G401 (cell line): Measurements from ENCODE around the gene KIF26B. TPM values are rescaled to one million over a fixed set of nuclear protein-coding genes. Genes with fewer than 3 reads are reported as not detected.
A peak's percentile ranks its signal among the peaks of the same experiment; 100 is the strongest.
"Not testable (repeated sequence)": the region's sequence is repeated elsewhere in the genome, so short reads cannot be mapped to it uniquely, and the experiment has no call there.

Experiments used
- DNase-seq: peaks from one replicate; pipeline ENCODE4 v3.0.0-alpha.2; 2015; ENCODE audit warnings: low spot score
- in situ Hi-C: cut with HindIII; loops from 2 replicates; pipeline ENCODE4 v1.10.0; 2016; ENCODE audit warnings: low sequenced_read_pairs, mixed read lengths
- total RNA-seq: library from RNA; depleted of rRNA; stranded (reverse); fragments of >200 nt; shearing (Covaris generic); gene quantifications from 2 replicates; pipeline ENCODE4 v1.2.3, GENCODE V29; 2014

The KIF26B gene
- total RNA-seq, 1 experiment from 2014 or later: 9.8 TPM

DNA sequence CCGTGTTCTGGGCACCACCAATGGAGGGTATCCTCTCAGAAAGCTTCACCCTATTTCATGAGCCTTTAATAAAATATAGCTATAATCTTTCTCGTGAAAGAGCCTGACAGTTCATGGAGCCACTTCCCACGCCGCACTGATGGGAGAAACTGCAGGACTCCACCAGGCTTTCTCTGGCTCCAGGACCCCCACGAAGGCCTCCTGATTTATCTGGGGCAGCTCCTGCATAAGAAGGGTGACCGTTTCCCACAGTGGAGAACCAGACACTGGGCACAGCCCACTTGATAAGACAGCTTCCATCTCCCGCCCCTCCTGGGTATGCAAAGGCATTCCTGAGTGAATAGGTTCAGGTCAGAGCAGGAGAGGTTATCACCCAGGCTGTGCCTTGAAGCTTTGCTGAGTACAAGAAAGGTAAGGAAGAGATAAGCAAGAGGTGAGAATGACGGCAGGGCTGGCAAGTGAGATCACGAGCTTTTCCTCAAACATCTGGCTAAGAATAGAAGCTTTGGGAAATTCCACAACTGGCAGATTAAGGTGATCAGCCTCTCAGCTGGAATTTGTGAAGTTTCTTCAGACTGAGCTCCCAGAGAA lies 499.8 kb downstream of the KIF26B start:
- in situ Hi-C loops: no loop called here
- no peak for DNase-seq

DNA sequence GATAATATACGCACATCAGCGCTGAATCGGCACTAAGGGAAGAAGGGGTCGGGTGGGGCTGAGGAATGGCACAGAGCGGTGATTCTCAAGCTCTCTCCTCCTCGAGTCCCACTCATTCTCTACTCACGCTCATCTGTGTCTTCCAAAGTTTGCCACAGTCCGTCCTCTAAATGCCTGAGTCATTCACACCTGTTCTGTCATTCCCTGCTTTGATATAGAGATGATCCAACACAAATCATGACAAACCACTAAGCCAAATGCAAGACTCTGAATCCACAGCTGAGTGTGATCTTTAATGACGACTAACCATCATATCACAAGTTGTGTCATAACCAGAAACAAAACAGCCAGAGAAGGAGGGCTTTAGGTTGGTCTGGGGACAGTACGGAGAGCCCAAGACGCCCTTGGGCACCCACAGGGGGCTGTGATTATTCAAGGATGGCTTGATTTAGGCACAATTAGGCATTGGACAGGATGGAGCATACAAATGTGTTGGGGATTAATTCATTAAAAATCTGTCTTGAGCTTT lies 501.5 kb downstream of the KIF26B start:
- in situ Hi-C loops: no loop called here
- DNase-seq: no peak

DNA sequence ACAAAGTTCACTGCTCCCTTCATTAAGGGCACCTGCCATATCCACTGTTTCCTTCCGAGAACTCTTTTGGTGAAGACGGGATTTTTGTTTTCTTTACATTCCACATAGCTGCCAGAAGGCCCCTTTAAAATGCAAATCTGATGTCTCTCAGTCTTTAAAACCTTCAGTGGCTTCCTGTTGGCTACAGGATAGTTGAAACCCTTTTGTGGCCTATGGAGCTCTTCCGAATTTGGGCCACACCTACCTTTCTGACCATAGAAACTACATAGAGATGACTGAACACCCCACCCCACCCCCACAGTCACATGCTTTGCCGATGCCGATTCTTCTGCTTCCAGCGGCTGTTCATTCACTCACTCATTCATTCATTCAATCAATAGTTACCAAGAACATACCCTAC lies 502.6 kb downstream of the KIF26B start:
- DNase-seq: no peak
- in situ Hi-C loops: no loop called here

DNA sequence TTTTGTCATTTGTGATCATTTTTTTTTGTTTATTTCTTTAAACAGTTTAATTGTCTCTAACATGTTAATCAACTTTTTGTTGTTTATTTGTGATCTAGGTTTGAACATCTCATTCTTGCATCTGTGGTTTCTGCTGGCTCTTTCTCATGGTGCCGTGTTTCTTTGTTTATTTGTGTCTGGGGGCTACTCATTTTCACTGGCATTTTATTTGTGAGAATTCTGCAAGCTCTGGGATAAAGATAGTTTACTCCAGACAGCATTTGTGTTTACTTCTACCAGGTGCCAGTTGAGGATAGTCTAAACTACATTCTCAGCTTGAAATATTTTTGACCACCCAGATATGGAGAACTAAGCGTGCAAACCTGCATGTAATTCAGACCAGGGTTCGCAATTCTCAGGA lies 508.6 kb downstream of the KIF26B start:
- no peak for DNase-seq

DNA sequence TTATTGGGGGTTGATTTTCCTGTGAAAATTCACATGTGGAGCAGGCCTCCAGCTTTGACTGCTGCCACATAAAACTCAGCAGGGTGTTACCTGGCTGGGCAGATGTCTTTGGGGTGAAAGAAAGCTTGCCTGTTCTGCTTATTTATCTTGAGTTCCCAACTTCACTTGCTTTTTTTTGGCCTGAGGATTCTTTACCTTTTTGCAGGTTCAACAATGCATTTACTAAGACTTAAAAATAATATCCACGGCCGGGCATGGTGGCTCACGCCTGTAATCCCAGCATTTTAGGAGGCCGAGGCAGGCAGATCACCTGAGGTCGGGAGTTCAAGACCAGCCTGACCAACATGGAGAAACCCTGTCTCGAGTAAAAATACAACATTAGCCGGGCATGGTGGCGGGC lies 509.1 kb downstream of the KIF26B start:
- in situ Hi-C loops: no loop called here

More for the DNA sequence above, 508.6 kb downstream of the KIF26B start:
- in situ Hi-C loops: no loop called here

DNA sequence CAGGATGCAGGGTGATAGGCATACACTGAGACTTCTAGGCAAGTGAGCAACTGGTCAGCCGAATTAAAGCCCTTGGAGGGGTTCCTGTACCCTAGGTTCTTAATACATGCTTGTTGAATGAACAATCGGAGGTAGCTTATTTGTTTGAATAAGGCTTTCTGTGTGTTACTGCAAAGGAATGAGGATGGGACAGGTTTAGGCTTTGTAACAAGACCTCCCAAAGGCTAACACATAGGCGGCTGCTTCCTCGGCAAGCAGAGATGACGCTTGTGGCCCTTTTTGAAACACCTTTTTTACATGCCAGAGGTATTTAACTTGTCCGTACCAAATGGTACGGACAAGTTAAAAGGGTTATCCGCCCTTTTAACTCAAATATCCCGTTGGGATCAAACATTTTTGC lies 511.6 kb downstream of the KIF26B start:
- in situ Hi-C loops: no loop called here
- DNase-seq: no peak

More for the DNA sequence above, 509.1 kb downstream of the KIF26B start:
- DNase-seq: no peak

DNA sequence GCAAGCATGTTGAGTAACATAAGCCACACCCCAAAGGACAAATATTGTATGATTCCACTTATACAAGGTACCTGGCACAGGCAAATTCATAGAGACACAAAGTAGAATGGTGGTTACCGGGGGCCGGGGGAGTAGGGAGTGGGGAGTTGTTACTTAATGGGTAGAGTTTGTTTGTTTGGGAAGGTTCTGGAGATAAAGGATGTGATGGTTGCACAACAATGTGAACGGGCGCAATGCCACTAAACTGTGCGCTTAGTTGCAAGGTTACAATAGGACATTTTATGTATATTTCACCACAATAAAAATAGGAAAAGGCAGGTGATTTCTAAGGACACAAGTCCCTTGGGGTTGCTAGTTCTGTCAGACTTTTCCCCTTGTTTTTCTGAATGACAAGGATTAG lies 516.6 kb downstream of the KIF26B start:
- in situ Hi-C loops: no loop called here
- no peak for DNase-seq

DNA sequence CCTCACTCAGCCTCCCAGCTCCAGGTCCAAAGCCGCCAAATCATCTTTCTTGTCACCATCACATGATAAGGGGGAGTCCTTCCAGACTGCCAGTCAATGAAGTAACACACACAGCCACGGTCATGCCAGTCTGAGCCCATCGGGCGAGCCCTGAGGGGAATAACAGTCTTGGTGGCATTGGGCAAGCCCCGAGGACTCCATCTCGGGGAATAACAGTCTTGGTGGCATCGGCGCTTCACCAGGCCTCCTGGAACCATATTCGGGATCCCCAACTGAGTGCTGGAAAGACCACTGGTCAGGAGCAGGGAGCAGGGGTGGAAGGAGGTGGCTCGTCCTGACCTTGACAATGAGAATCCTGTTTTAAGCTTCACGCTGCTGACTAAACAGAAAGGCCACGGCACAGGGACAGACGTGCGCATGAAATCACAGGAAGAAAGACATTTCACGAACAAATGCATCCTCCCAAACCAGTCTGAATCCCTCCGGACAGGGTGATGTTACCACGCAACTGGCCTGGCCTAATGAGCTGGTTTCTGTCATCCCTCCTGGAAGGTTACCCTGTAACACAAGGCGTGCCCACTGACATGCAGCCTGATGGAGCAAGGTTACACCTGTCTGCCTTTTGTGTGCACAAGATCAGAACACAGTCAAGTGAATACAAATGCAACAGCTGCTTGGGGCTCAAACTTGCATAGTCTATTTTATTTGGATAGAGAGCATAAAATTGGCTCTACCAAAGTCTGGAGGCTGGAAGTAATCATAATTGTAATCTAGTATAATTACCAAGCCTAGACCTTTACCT lies 517.4 kb downstream of the KIF26B start:
- in situ Hi-C loops: no loop called here
- no peak for DNase-seq

DNA sequence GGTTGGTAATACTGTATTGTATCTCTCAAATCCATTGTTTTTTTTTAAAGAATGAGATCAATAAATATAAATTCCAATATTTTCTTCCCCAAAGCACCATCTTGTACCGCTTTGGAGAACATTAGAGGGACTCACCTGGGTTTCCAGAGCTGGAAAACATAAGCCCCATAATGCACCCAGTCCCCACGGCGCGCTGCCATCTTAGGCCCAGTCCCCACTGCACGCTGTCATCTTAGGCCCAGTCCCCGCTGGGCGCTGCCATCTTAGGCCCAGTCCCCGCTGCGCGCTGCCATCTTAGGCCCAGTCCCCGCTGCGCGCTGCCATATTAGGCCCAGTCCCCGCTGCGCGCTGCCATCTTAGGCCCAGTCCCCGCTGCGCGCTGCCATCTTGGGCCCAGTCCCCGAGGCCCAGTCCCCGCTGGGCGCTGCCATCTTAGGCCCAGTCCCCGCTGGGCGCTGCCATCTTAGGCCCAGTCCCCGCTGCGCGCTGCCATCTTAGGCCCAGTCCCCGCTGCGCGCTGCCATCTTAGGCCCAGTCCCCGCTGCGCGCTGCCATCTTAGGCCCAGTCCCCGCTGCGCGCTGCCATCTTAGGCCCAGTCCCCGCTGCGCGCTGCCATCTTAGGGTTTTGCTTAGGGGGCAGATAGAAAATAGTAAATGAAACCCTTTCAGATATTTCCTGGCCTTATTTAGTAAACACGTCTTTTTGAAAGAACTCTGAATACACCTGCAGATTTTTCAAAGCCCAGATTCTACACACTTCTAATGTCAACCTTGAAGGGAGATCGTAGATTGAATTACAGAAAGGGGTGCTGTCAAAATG lies 518.3 kb downstream of the KIF26B start:
- DNase-seq, in situ Hi-C loops: not testable (repeated sequence)

DNA sequence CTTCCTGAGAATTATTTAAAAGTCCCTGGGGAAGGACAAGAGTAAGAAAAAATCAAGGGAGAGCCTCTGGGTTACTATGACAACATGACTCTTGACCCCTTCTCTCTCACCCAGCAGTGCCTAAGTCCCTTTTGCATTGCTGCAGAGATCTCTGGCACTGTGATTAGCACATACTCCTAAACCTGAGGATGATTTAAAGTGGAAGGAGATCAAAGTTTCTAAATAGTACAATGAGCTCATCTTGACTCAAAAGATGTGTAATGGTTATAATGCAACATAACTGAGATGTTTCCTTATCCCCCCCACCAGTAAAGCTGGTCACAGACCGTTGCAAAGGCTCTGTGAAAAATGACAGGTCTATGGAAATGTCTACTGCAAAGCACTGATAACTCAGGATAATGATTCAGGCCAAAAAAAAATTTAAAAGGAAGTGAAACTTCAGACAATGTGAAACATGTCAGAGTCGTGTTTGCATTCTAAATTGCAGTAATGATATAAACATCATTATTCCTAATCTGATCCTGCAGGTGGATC lies 519.2 kb downstream of the KIF26B start:
- in situ Hi-C loops: no loop called here
- DNase-seq: no peak

DNA sequence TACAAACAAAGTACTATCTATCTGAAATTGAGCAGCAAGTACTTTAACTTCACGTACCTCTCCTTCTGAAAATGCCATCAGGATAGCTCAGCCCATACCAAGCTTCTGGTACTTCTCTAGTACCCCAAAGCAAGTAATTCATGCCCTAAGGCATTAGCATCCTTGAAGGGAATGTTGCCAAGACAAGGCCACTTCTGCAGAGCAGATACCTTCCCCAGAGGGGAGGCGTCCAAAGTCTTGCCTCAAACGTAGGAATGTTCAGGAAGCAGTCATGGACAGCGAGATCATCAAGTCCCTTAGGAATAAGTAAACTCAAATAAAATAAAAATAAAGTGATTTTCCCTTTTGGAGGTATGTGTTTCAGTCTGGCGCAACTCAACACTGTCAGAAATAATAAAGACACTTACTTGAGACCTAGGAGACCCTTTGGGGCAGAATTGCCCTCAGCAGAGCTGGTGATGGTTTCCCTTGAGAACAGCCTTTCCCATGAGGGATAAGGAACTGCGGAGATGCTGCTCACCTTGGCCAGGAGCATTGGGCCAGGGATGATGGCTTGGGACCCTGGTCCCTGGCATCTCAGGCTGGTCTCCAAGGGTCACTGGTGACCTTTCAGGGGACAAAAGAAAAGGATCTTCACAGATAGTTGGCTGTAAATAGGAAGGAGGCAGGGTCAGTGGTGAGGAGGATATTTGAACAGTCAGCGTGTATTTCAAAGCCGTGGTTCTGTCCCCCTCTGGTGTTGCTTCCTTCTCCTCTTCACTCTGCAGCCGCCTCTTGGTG lies 522.9 kb downstream of the KIF26B start:
- in situ Hi-C loops: no loop called here
- DNase-seq: no peak

DNA sequence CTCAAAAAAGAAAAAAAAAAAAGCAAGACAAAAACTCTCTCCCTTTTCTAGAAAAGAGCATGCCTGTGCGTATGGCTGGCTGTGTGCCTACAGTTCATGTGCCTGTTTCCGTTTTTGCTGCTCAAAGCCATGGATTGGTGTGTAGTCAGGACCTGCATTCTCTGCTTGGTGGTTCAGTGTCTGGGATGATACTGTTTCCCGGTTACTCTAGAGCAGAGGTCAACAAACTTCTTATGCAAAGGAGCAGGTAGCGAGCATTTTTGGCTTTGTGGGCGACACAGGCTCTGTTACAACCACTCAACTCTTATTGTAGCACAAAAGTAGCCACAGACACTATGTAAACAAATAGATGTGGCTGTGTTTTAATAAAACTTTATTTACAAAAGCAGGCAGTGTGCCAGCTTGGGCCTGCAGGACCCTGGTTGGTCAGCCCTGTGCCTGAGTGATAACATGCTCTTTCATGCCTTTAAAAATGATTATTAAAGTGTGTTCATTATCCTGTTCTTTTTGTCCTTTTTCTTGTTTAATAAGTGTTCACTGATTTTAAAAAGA lies 524.2 kb downstream of the KIF26B start:
- DNase-seq: no peak
- in situ Hi-C loops: no loop called here

DNA sequence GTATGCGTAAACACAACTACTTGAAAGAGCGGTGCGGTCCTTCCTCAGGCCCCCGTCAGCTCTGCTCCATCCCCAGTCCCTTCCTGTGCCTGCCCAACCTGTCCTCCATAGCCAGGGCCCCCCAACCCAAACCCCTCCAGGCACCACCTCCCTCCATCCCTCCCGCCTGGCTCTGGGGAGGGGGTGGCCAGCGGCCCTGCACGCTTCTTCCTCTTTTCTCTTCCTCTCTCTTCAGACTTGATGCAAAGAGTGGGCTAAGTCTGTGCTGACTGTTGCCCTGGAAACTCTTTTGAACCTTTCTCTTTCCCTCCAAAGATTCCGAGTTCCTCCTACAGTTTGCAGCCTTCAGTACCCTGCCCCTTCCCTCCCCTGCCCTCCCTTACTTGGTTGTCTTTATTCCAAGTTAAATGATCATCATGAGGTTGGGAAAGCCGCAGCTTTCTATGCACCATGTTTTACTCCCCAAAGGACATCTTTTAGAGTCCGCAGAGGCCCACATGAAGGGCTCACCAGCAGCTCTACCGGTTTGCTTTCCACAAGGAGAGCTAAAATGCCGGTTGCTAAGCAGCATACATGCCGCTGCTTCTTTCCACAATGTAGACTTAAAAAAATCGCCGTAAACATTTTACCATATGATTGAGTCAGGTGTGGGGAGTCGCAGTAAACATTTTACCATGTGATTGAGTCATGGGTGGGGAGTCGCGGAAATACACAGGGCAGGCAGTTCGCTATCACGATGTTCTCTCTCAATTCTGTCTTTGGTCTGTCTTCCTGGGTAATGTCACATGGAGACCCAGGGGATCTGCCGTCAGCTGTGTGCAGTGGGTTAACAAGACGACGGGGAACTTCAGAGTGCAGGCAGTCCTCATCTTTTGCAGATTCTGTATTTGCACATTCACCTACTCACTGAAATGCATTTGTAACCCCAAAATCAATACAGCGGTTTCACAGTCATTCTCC lies 525.3 kb downstream of the KIF26B start:
- in situ Hi-C loops: no loop called here
- no peak for DNase-seq

DNA sequence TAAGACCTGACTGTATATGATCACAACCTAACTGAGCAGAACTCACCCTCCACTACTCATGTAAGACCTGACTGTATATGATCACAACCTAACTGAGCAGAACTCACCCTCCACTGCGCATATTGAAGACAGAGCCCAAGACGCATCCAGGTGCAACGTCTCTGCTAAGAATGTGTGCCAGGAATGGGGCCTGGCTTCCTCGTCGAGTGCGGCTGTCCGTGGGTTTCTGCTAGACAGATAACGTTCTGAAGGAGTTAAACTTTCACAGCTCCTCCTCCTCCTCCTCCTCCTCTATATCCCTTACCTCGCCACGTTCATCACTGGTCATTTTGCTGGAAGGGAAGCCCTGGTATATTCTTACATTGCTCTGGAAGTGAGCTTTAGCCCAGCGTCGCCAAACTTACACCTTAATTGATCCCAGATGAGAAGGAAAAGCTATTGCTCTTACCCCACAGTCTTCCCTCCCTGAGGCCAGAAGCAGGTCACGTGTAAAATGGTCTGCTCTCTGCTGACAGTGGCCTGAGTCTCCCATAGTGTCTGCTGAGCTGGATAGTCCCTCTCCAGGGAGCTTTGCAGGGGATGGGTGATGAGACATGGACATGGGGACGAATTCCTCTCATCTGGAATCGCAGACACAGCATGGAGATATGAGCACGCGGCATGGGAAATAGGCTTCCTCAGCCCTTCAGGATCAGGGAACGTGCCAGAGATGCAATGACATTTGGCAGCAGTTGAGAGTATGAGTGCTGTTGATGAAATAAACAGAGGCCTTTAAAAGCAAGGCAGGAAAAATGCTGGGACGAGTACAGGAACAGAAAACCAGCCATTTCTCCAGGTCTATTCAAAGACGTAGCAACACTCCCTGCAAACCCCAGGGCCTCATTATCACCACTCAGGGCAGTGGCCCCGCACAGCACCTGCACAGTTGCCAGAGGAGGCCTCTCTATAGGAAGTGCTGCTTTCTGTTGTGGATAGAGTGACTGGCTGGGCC lies 528.1 kb downstream of the KIF26B start:
- in situ Hi-C loops: no loop called here
- peak; percentile 84 for DNase-seq

DNA sequence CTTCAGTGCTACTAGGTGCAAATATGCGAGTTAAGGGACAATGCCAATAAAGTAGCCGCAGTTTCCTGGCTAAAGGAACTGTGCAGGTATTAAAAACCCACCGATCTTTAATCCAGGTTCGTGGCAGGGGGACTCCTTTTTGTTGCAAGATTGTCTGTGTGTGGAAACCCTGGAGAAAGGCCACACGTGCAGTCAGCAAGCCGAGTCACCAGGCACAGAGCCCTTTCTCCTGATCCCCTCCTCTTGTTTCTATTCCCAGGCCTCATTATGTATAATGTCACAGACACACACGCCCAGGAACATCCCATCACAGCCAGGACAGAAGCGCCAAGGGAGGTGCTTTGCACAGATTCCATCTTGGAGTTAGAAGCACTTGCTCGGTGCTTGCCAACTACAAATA lies 528.9 kb downstream of the KIF26B start:
- in situ Hi-C loops: no loop called here
- DNase-seq: no peak

DNA sequence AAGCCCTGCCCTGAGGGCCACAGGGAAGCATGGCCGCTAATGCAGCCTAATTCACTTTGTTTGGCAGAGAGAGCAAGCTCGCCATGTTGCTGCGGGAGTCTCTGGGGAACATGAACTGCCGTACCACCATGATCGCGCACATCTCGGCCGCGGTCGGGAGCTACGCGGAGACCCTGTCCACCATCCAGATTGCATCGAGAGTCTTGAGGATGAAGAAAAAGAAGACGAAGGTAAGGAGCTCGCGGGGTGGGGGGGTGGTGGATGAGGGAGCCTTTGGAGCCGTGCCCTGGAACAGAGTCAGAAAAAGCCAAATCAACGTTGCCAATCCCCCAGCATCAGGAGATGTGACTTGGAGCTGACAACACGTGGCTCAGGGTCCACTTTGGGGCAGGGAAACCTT lies 529.4 kb downstream of the KIF26B start:
- in situ Hi-C loops: no loop called here
- DNase-seq: no peak
